Activated effector memory CD4-positive, alpha-beta T cell treated with anti-CD3 and anti-CD28 coated beads, Interleukin-2, amount 50 U/mL, for 16 hours (primary cell): ENCODE measurements around the gene PASK.

Experiments used
- DNase-seq: peaks from one replicate; pipeline ENCODE4 v3.0.0-alpha.2; 2020

The PASK gene

GRCh38 chr2:241064008-241064801 lies 85.1 kb downstream of the PASK start:
- peak; percentile 81 for DNase-seq

GRCh38 chr2:241063587-241063986 lies 85.7 kb downstream of the PASK start:
- DNase-seq: no peak

GRCh38 chr2:241063093-241063551 lies 86.2 kb downstream of the PASK start:
- DNase-seq: no peak

GRCh38 chr2:241062389-241063092 lies 86.7 kb downstream of the PASK start:
- DNase-seq: no peak

- no peak for DNase-seq
Observed at GRCh38 chr2:241061275-241061674, 88.0 kb downstream of the PASK start.
